HCT116 (cell line): ENCODE results near the gene LDB2. TPM values are rescaled to one million over a fixed set of nuclear protein-coding genes. Genes with fewer than 3 reads are reported as not detected.

Experiments
- ATAC-seq: fragments of 200-7000 bp; cut with Tn5 transposase; 2 replicates; pipeline ENCODE4 v1.9.1; 2020; ENCODE audit warnings: mild to moderate bottlenecking, moderate library complexity
- BruUV-seq: library from RNA; stranded (reverse); fragments of 400-500 nt; replicated peaks from 2 replicates; lab custom pipeline; 2021; lab: Mats Ljungman, UMichigan
- CTCF ChIA-PET: fragments of 300-600 bp; sonication (Branson Sonifier 250); formaldehyde crosslinking; loops from one replicate; lab custom pipeline; 2021; ENCODE audit warnings: antibody characterized with exemption; lab: Charles Lee
- POLR2A ChIA-PET: fragments of 300-600, 350-600 bp; sonication (Branson Sonifier 250); formaldehyde crosslinking; loops from one replicate; lab custom pipeline; 2021; ENCODE audit warnings: antibody characterized with exemption; lab: Charles Lee
- RAD21 ChIA-PET, 2 experiments: fragments of 300-600 bp; sonication (Branson Sonifier 250); formaldehyde crosslinking; loops; one replicate each; lab custom pipeline; 2023; ENCODE audit warnings: low total read pairs in 2 of 2; ENCODE audit not compliant: uncharacterized antibody in 2 of 2, unreplicated experiment in 2 of 2, low non-redundant PET in 1 of 2; lab: Charles Lee
- DNase-seq: peaks from one replicate; pipeline ENCODE4 v3.0.0-alpha.2; 2010; ENCODE audit warnings: low read depth, low spot score
- H2AFZ ChIP-seq: fragments of 200-600 bp; shearing (Covaris generic), sonication (generic); 2 replicates; pipeline ENCODE4 v1.6.1; 2017; ENCODE audit warnings: low read depth, mixed run types, mixed read lengths, antibody characterized with exemption, low read length; ENCODE audit not compliant: poor library complexity, severe bottlenecking
- H3K27ac ChIP-seq: 2 replicates; pipeline ENCODE4 v1.5.1; 2012; ENCODE audit warnings: low read depth, low read length
- H3K27me3 ChIP-seq: fragments of 200-600 bp; sonication (generic); 2 replicates; pipeline ENCODE4 v1.6.1; 2016; ENCODE audit warnings: mixed run types, low read length, mixed read lengths; ENCODE audit not compliant: insufficient read depth
- H3K36me3 ChIP-seq, 2 experiments: fragments of 200-500 bp in 1 of 2; fragments of 200-600 bp in 1 of 2; sonication (Bioruptor generic) in 1 of 2; sonication (generic) in 1 of 2; 2 replicates each; pipeline versions ENCODE4 v1.5.1 to v1.6.1; 2014 to 2016; ENCODE audit warnings: low read length in 2 of 2, inconsistent platforms in 1 of 2, mixed read lengths in 1 of 2, mixed run types in 1 of 2; ENCODE audit not compliant: insufficient read depth in 2 of 2, control insufficient read depth in 1 of 2
- H3K4me1 ChIP-seq, 2 experiments: fragments of 200-600 bp in 1 of 2; sonication (generic) in 1 of 2; 2 replicates each; pipeline versions ENCODE4 v1.5.1 to v1.6.1; 2012 to 2017; ENCODE audit warnings: low read length in 2 of 2, inconsistent platforms in 1 of 2, mild to moderate bottlenecking in 1 of 2, mixed read lengths in 1 of 2, mixed run types in 1 of 2, moderate library complexity in 1 of 2; ENCODE audit not compliant: insufficient read depth in 2 of 2, control insufficient read depth in 1 of 2
- H3K4me2 ChIP-seq: fragments of 200-600 bp; sonication (generic); 2 replicates; pipeline ENCODE4 v1.6.1; 2017; ENCODE audit warnings: mixed run types, low read length, mixed read lengths
- H3K4me3 ChIP-seq, 2 experiments: fragments of 200-600 bp in 1 of 2; sonication (generic) in 1 of 2; replicated peaks in 1 of 2; 2 replicates each; pipeline ENCODE4 v1.5.1; 2011 to 2016; ENCODE audit warnings: low read length in 2 of 2, control low read depth in 1 of 2, low read depth in 1 of 2, mild to moderate bottlenecking in 1 of 2, mixed read lengths in 1 of 2, mixed run types in 1 of 2
- H3K79me2 ChIP-seq: fragments of 200-600 bp; sonication (generic); 2 replicates; pipeline ENCODE4 v1.6.1; 2017; ENCODE audit warnings: mild to moderate bottlenecking, mixed run types, low read length, moderate library complexity, mixed read lengths; ENCODE audit not compliant: insufficient read depth
- H3K9ac ChIP-seq: fragments of 200-600 bp; sonication (generic); 2 replicates; pipeline ENCODE4 v1.6.1; 2016; ENCODE audit warnings: low read length, mixed read lengths
- H3K9me2 ChIP-seq: fragments of 200-600 bp; sonication (generic), shearing (Covaris generic); 2 replicates; pipeline ENCODE4 v1.6.1; 2017; ENCODE audit warnings: mixed run types, mild to moderate bottlenecking, moderate library complexity; ENCODE audit not compliant: insufficient read depth
- H3K9me3 ChIP-seq, 2 experiments: fragments of 200-500 bp in 1 of 2; fragments of 200-600 bp in 1 of 2; sonication (Bioruptor generic) in 1 of 2; sonication (generic) in 1 of 2; 2 replicates each; pipeline ENCODE4 v1.6.1; 2014 to 2017; ENCODE audit warnings: low read length in 2 of 2, mixed read lengths in 2 of 2, inconsistent platforms in 1 of 2, low read depth in 1 of 2, mild to moderate bottlenecking in 1 of 2, mixed run types in 1 of 2, moderate library complexity in 1 of 2; ENCODE audit not compliant: control insufficient read depth in 1 of 2, insufficient read depth in 1 of 2
- H4K20me1 ChIP-seq: fragments of 200-600 bp; sonication (generic), shearing (Covaris generic); 2 replicates; pipeline ENCODE4 v1.6.1; 2017; ENCODE audit warnings: mixed run types, mild to moderate bottlenecking, moderate library complexity; ENCODE audit not compliant: insufficient read depth
- CEBPB ChIP-seq: IDR thresholded peaks from 2 replicates; pipeline ENCODE4 v1.6.1; 2012; ENCODE audit warnings: low read depth
- EGR1 ChIP-seq: IDR thresholded peaks from 2 replicates; pipeline ENCODE4 v1.6.1; 2012; ENCODE audit warnings: low read depth
- ELF1 ChIP-seq: IDR thresholded peaks from 2 replicates; pipeline ENCODE4 v1.6.1; 2012; ENCODE audit warnings: low read depth, borderline replicate concordance
- EZH2phosphoT487 ChIP-seq: fragments of 200-600 bp; IDR thresholded peaks from 2 replicates; pipeline ENCODE4 v1.6.1; 2018; ENCODE audit warnings: antibody characterized with exemption, borderline replicate concordance
- FOSL1 ChIP-seq: IDR thresholded peaks from 2 replicates; pipeline ENCODE4 v1.6.1; 2012; ENCODE audit warnings: low read depth
- JUND ChIP-seq: IDR thresholded peaks from 2 replicates; pipeline ENCODE4 v1.6.1; 2012
- POLR2AphosphoS5 ChIP-seq: IDR thresholded peaks from 2 replicates; pipeline ENCODE4 v1.6.1; 2011; ENCODE audit warnings: mild to moderate bottlenecking, low read depth, low read length, moderate library complexity
- SP1 ChIP-seq: IDR thresholded peaks from 2 replicates; pipeline ENCODE4 v1.6.1; 2012; ENCODE audit warnings: low read depth
- SRF ChIP-seq: IDR thresholded peaks from 2 replicates; pipeline ENCODE4 v1.6.1; 2012; ENCODE audit warnings: low read depth
- YY1 ChIP-seq: IDR thresholded peaks from 2 replicates; pipeline ENCODE4 v1.6.1; 2011; ENCODE audit warnings: low read length, low read depth, moderate library complexity, mild to moderate bottlenecking; ENCODE audit not compliant: insufficient replicate concordance; ENCODE audit errors: extremely low read depth
- ZFX ChIP-seq: fragments of 450-650 bp; IDR thresholded peaks from 2 replicates; pipeline ENCODE4 v1.6.1; 2017
- intact Hi-C: fragments of 100-400 bp; cut with micrococcal nuclease; formaldehyde crosslinking; loops from 2 replicates; pipeline ENCODE4 v1.10.0; 2022
- total RNA-seq: library from RNA; stranded (reverse); gene quantifications from one replicate; pipeline ENCODE4 v1.2.1, GENCODE V29; 2021; ENCODE audit not compliant: unreplicated experiment
- TF ChIP-seq, protein P1 (sequence below), 3 experiments: fragments of 200-600 bp in 1 of 3; sonication (generic) in 1 of 3; IDR thresholded peaks in 2 of 3; conservative IDR thresholded peaks in 1 of 3; 2 replicates each; pipeline ENCODE4 v1.5.1; 2012 to 2017; ENCODE audit warnings: low read depth in 2 of 3, low read length in 2 of 3, antibody characterized with exemption in 1 of 3, borderline replicate concordance in 1 of 3, control low read depth in 1 of 3, mild to moderate bottlenecking in 1 of 3, mixed read lengths in 1 of 3, mixed run types in 1 of 3, moderate library complexity in 1 of 3; ENCODE audit not compliant: insufficient read depth in 1 of 3
- TF ChIP-seq, protein P2 (sequence below): IDR thresholded peaks from 2 replicates; pipeline ENCODE4 v1.6.1; 2011; ENCODE audit warnings: mild to moderate bottlenecking, low read length, moderate library complexity; ENCODE audit not compliant: insufficient replicate concordance; ENCODE audit errors: extremely low read depth

Gene LDB2
- total RNA-seq, 1 experiment from 2014 or later = 0.12 TPM

DNA sequence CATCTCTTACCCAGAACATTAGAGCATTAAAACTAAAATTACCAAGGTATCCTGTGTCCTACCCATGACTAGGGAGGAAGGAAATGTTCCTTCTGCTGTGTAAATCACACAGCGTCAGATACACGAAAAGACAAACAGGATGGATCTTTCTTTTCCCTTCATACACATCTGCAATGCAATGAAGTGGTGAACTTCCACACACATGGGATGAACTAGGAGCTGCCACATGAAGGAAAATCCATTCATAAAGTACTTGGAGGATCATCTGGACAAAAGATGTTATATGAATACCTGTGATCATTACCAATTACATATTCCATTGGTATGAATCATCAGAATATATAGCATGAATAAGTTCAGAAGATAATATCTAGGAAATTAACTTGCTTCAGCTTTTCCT is 46.2 kb downstream of the LDB2 start:
- ChIA-PET POLR2A (no interaction called here), CTCF (no interaction called here), RAD21 (no interaction called here)
- H4K20me1 ChIP-seq = no peaks in the 10 kb centered on the region
- H3K4me3 ChIP-seq = no peak overlapping the region
- H3K9me2 ChIP-seq = no peaks in the 10 kb centered on the region
- no peaks in the 10 kb centered on the region for H3K4me1 ChIP-seq
- intact Hi-C loops = no loop called here
- TF ChIP-seq, protein P1, sequence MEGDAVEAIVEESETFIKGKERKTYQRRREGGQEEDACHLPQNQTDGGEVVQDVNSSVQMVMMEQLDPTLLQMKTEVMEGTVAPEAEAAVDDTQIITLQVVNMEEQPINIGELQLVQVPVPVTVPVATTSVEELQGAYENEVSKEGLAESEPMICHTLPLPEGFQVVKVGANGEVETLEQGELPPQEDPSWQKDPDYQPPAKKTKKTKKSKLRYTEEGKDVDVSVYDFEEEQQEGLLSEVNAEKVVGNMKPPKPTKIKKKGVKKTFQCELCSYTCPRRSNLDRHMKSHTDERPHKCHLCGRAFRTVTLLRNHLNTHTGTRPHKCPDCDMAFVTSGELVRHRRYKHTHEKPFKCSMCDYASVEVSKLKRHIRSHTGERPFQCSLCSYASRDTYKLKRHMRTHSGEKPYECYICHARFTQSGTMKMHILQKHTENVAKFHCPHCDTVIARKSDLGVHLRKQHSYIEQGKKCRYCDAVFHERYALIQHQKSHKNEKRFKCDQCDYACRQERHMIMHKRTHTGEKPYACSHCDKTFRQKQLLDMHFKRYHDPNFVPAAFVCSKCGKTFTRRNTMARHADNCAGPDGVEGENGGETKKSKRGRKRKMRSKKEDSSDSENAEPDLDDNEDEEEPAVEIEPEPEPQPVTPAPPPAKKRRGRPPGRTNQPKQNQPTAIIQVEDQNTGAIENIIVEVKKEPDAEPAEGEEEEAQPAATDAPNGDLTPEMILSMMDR (IDR thresholded peaks at IDR 0.05 in 2 of 3, conservative IDR thresholded peaks at IDR 0.05 in 1 of 3; ENCODE audit: borderline replicate concordance in 1 of 3, insufficient read depth in 1 of 3, low read depth in 2 of 3, low read length in 2 of 3) = no peak
- TF ChIP-seq EZH2phosphoT487 = no peak
- TF ChIP-seq ELF1 = no peak
- TF ChIP-seq CEBPB = no peak
- TF ChIP-seq, protein P2, sequence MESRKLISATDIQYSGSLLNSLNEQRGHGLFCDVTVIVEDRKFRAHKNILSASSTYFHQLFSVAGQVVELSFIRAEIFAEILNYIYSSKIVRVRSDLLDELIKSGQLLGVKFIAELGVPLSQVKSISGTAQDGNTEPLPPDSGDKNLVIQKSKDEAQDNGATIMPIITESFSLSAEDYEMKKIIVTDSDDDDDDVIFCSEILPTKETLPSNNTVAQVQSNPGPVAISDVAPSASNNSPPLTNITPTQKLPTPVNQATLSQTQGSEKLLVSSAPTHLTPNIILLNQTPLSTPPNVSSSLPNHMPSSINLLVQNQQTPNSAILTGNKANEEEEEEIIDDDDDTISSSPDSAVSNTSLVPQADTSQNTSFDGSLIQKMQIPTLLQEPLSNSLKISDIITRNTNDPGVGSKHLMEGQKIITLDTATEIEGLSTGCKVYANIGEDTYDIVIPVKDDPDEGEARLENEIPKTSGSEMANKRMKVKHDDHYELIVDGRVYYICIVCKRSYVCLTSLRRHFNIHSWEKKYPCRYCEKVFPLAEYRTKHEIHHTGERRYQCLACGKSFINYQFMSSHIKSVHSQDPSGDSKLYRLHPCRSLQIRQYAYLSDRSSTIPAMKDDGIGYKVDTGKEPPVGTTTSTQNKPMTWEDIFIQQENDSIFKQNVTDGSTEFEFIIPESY = no peak
- TF ChIP-seq EGR1 = no peak
- TF ChIP-seq YY1 = no peak
- no peak for TF ChIP-seq FOSL1
- no peak for TF ChIP-seq POLR2AphosphoS5
- no peak for TF ChIP-seq SRF
- no peak for TF ChIP-seq SP1
- TF ChIP-seq JUND = no peak
- TF ChIP-seq ZFX = no peak
- no peaks in the 10 kb centered on the region for H3K9me3 ChIP-seq
- no TSS peak for BruUV-seq
- H3K9ac ChIP-seq = no peak overlapping the region
- H3K27ac ChIP-seq = no peak overlapping the region
- H3K4me2 ChIP-seq = no peak overlapping the region
- no peak for ATAC-seq
- no peaks in the 10 kb centered on the region for H3K27me3 ChIP-seq
- H3K36me3 ChIP-seq = no peaks in the 10 kb centered on the region
- no peaks in the 10 kb centered on the region for H3K79me2 ChIP-seq
- H2AFZ ChIP-seq = no peak overlapping the region
- DNase-seq = no peak
